CD4-positive, alpha-beta T cell treated with Interleukin-6 at 100 ng/mL for 8 hours (primary cell): ENCODE results near the gene CFAP299.
"Not testable (repeated sequence)": the region's sequence is repeated elsewhere in the genome, so short reads cannot be mapped to it uniquely, and the experiment has no call there.

Experiments
- DNase-seq: peaks from one replicate; pipeline ENCODE4 v3.0.0-alpha.2; 2020; ENCODE audit warnings: mixed read lengths, low spot score

Gene CFAP299

DNA sequence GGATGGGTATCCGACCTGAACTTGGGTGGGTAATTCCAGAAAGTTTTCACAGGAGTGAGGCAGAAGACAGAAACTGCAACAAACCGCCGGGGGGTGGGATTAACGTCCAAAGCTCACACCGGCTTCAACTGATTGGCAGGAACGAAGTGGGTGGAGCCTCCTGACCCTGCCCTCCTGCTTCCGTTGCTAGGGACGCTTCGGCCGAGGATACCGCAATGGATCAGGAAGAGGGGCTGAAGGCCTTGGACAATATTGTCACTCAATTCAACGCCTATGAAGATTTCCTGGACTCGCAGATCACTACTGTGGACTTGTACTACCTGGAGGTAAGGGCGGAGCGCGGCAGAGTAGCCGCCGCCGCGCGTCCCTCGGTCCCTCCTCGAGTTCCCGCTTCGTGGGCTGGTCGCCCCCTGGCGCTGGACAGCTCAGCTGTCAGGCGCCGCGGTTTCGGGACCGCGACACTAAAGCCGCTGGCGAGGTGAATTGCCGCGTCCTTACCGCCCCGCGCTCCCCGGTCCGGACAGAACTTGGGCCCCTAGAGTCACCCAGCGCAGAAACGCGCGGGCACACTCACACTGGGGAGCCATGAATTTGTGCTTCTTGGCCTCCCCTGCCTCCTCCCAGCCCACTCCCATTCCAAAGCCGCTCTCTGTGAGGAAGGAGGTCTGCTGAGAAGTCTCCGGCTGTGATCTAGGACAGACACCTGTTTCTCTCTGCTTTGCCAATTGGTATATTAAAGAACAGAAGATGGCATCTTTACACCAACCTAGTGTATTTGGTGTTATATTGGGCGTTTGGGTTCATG lies at the start of gene CFAP299:
CFAP299 (plus strand) TSS at position 177 of the 805 bp plus-strand sequence.
- DNase-seq: peak; percentile 53

- no peak for DNase-seq
Measured at GRCh38 chr4:80286451-80286850, 49.1 kb upstream of the CFAP299 start.

DNA sequence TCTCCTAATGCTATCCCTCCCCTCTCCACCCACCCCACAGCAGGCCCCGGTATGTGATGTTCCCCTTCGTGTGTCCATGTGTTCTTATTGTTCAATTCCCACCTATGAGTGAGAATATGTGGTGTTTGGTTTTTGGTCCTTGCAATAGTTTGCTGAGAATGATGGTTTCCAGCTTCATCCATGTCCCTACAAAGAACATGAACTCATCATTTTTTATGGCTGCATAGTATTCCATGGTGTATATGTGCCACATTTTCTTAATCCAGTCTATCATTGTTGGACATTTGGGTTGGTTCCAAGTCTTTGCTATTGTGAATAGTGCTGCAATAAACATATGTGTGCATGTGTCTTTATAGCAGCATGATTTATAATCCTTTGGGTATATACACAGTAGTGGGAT lies 44.9 kb upstream of the CFAP299 start:
- DNase-seq: not testable (repeated sequence)

DNA sequence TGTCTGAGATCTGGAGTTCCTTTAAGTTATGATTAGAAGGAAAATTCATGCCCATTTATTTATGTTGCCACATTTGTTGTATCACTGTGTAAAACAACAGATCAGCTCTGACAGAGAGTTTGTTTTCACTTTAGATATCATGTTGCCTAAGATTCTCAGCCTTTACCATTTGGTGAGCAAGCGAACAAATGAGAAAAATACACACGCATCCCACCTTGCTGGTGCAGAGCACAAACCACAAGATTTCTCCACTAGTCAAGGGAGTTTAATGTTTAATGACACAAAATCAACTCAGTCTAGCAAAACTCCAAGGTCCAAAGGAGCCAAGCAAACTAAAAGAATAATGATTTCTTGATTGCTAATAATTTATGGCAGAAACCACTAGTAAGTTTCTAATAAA lies 41.3 kb upstream of the CFAP299 start:
- no peak for DNase-seq

- DNase-seq: no peak
Measured at GRCh38 chr4:80295336-80295735, 40.2 kb upstream of the CFAP299 start.

- no peak for DNase-seq
Measured at GRCh38 chr4:80295826-80296225, 39.7 kb upstream of the CFAP299 start.

- DNase-seq: no peak
Measured at GRCh38 chr4:80301884-80302283, 33.6 kb upstream of the CFAP299 start.

DNA sequence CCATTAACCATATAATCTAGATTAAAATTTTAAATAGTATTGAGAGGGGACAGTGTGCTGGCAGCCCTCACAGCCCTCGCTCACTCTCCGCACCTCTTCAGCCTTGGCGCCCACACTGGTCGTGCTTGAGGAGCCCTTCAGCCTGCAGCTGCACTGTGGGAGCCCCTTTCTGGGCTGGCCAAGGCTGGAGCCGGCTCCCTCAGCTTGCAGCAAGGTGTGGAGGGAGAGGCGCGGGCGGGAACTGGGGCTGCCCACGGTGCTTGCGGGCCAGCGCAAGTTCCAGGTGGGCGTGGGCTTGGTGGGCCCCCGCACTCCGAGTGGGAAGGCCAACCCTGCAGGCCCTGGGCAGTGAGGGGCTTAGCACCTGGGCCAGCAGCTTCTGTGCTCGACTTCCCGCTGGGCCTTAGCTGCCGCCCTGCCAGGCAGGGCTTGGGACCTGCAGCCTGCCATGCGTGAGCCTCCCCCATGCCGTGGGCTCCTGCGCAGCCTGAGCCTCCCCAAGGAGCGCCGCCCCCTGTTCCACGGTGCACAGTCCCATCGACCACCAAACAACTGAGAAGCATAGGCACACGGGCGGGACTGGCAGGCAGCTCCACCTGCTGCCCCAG lies 32.8 kb upstream of the CFAP299 start:
- no peak for DNase-seq

- no peak for DNase-seq
Measured at GRCh38 chr4:80305466-80305865, 30.1 kb upstream of the CFAP299 start.

DNA sequence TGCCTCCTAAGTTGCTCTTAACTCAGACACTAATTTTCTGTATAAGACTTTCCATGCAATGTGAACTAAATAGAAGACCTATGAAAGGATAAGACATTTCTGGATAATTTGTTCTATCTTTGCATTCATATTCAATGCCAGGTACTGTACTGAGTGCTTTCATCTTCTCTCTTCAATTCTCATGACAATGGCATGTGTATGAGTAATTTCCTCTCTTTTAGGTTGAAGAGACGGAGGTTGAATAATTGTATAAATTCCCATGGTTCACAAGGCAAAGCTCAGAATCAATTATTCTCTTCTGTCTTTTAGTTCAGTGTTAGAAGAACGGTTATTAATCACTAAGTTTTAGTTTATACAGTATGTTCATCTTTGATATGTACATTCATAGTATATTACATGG lies 29.3 kb upstream of the CFAP299 start:
- DNase-seq: no peak

DNA sequence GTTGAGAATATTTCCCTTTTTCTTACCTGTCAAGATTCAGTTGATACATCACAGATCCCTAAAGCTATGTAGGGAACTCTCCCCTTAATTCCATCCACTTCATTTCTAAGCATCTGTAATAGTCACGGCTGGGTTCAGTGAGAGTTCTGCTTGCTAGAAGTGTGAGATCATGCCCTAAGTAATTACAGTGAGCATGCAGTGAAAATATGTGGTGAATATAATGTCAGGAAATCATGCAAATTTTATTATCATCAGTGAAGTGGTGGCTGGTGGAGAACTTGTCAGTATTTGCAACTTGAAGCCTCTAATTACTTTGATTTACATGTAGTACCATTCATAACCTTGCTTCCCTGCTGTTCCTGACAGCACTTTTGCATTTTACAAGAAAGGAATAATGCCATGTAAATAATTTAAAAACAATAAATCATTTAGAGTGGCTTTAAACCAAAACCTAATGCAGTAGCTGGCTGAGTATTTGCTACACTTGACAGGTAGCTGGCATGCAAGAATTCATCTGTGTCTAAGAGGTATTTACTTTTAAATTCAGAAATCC lies 28.3 kb upstream of the CFAP299 start:
- no peak for DNase-seq

GRCh38 chr4:80307774-80308465 lies 27.6 kb upstream of the CFAP299 start:
- DNase-seq: no peak

DNA sequence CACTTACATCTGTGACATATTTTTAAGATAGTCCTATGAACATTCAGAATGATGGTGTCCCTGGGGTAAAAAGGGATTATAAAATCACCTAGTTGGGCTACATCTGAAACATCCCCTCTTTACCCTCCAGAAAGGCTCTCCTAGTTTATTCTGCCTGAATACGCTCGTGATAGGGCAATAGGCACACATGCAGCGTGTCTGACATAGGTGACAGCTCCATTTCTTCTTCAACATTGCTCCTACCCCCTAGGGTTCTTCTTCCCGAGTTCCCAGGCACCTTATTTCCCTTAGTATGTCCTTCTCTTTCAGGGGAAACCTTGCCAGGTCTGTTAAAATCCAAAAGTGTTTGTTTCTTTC lies 27.1 kb upstream of the CFAP299 start:
- no peak for DNase-seq

GRCh38 chr4:80309294-80310004 lies 26.1 kb upstream of the CFAP299 start:
- DNase-seq: no peak

GRCh38 chr4:80311130-80311529 lies 24.4 kb upstream of the CFAP299 start:
- no peak for DNase-seq

DNA sequence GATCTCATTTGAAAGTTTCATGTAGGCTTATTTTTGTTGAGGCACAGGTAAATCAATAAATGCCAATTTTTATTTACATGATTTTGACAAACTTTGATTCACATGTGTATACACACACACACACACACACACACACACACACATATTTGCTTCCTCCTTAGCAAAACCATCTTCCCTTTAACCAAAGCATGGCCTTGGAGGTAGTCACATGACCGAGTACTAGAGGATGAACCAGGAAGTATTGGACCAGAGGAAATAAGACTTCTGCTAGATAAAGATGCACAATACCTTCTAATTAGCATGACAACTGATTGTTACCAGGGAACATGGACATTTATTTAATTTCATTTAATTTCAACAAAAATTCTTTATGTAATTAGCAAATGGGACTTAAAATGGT lies 23.4 kb upstream of the CFAP299 start:
- DNase-seq: no peak

- no peak for DNase-seq
Measured at GRCh38 chr4:80313627-80314026, 21.9 kb upstream of the CFAP299 start.

GRCh38 chr4:80315848-80316247 lies 19.7 kb upstream of the CFAP299 start:
- DNase-seq: not testable (repeated sequence)

- no peak for DNase-seq
Measured at GRCh38 chr4:80321341-80321740, 14.2 kb upstream of the CFAP299 start.

GRCh38 chr4:80321776-80322175 lies 13.8 kb upstream of the CFAP299 start:
- no peak for DNase-seq

DNA sequence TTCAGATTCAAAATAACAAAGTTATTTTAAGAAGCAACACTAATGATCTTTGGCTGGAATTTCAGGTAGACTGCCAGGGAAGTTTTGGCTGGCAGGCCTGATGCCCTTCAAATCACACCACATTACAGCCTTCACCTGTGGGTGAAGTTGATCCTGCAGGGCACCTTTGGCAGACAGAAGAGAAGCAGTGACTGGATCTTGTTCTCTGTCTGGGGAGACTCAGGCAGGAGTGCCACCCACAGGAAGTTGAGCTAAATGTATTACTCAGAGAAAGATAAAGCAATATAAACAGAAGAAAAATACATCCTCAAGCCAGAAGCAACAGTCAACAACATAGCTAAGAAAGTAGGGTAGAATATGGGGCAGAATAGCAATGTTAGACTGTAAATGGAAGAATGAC lies 12.8 kb upstream of the CFAP299 start:
- DNase-seq: no peak

- no peak for DNase-seq
Measured at GRCh38 chr4:80324171-80324570, 11.4 kb upstream of the CFAP299 start.
